Measurements from ENCODE around the gene PSAT1.

Gene PSAT1

GRCh38 chr9:78320030-78320693 is 23.2 kb downstream of the PSAT1 start:
- no peaks in the 10 kb centered on the region for H3K9me3 ChIP-seq (ENCODE audit: insufficient read depth, low read depth, low read length)
- no peaks in the 10 kb centered on the region for H3K27me3 ChIP-seq (ENCODE audit: insufficient read depth, low read length, poor library complexity, severe bottlenecking)
- H3K4me1 ChIP-seq (ENCODE audit: insufficient read depth, low read length, poor library complexity, severe bottlenecking) = no peaks in the 10 kb centered on the region
- H3F3A ChIP-seq (ENCODE audit: low read depth) = no peaks in the 10 kb centered on the region
- no peaks in the 10 kb centered on the region for H3K36me3 ChIP-seq (ENCODE audit: insufficient read depth, low read length)
- no peaks in the 10 kb centered on the region for H4K20me1 ChIP-seq (ENCODE audit: insufficient read depth, low read length, poor library complexity, severe bottlenecking)
- H3K79me2 ChIP-seq (ENCODE audit: insufficient read depth, low read length) = no peaks in the 10 kb centered on the region
- TF ChIP-seq EZH2phosphoT487 (IDR thresholded peaks at IDR 0.05; ENCODE audit: borderline replicate concordance) (no peak), CTCF (conservative IDR thresholded peaks at IDR 0.05; ENCODE audit: low read length) (no peak)
- H3K4me3 ChIP-seq (ENCODE audit: low read length, poor library complexity, severe bottlenecking) = no peak overlapping the region
- H3K4me2 ChIP-seq (ENCODE audit: low read depth, low read length, poor library complexity, severe bottlenecking) = no peak overlapping the region
- H3K9ac ChIP-seq (ENCODE audit: low read depth, low read length, poor library complexity, severe bottlenecking) = no peak overlapping the region
- no peak overlapping the region for H2AFZ ChIP-seq (ENCODE audit: low read length)
- H3K9me2 ChIP-seq (replicated peaks; ENCODE audit: low read depth, low read length) = no peaks in the 10 kb centered on the region

- H3K4me2 ChIP-seq (ENCODE audit: low read depth, low read length, poor library complexity, severe bottlenecking) = no peak overlapping the region
- H2AFZ ChIP-seq (ENCODE audit: low read length) = no peak overlapping the region
- H3K9me3 ChIP-seq (ENCODE audit: insufficient read depth, low read depth, low read length) = no peaks in the 10 kb centered on the region
- TF ChIP-seq EZH2phosphoT487 (IDR thresholded peaks at IDR 0.05; ENCODE audit: borderline replicate concordance) (no peak), CTCF (conservative IDR thresholded peaks at IDR 0.05; ENCODE audit: low read length) (no peak)
- no peaks in the 10 kb centered on the region for H4K20me1 ChIP-seq (ENCODE audit: insufficient read depth, low read length, poor library complexity, severe bottlenecking)
- H3K9me2 ChIP-seq (replicated peaks; ENCODE audit: low read depth, low read length) = no peaks in the 10 kb centered on the region
- H3K4me1 ChIP-seq (ENCODE audit: insufficient read depth, low read length, poor library complexity, severe bottlenecking) = no peaks in the 10 kb centered on the region
- H3K4me3 ChIP-seq (ENCODE audit: low read length, poor library complexity, severe bottlenecking) = no peak overlapping the region
- H3K79me2 ChIP-seq (ENCODE audit: insufficient read depth, low read length) = no peaks in the 10 kb centered on the region
- no peaks in the 10 kb centered on the region for H3F3A ChIP-seq (ENCODE audit: low read depth)
- no peaks in the 10 kb centered on the region for H3K27me3 ChIP-seq (ENCODE audit: insufficient read depth, low read length, poor library complexity, severe bottlenecking)
- H3K36me3 ChIP-seq (ENCODE audit: insufficient read depth, low read length) = no peaks in the 10 kb centered on the region
- H3K9ac ChIP-seq (ENCODE audit: low read depth, low read length, poor library complexity, severe bottlenecking) = no peak overlapping the region
Measured at GRCh38 chr9:78320875-78321496, 24.1 kb downstream of the PSAT1 start.

- Histone ChIP-seq H3K9me3 (ENCODE audit: insufficient read depth, low read depth, low read length) (no peaks in the 10 kb centered on the region), H3F3A (ENCODE audit: low read depth) (no peaks in the 10 kb centered on the region), H2AFZ (ENCODE audit: low read length) (no peak overlapping the region), H3K4me3 (ENCODE audit: low read length, poor library complexity, severe bottlenecking) (no peak overlapping the region), H4K20me1 (ENCODE audit: insufficient read depth, low read length, poor library complexity, severe bottlenecking) (no peaks in the 10 kb centered on the region), H3K36me3 (ENCODE audit: insufficient read depth, low read length) (no peaks in the 10 kb centered on the region), H3K27me3 (ENCODE audit: insufficient read depth, low read length, poor library complexity, severe bottlenecking) (no peaks in the 10 kb centered on the region), H3K79me2 (ENCODE audit: insufficient read depth, low read length) (no peaks in the 10 kb centered on the region), H3K4me1 (ENCODE audit: insufficient read depth, low read length, poor library complexity, severe bottlenecking) (no peaks in the 10 kb centered on the region), H3K4me2 (ENCODE audit: low read depth, low read length, poor library complexity, severe bottlenecking) (no peak overlapping the region), H3K9me2 (replicated peaks; ENCODE audit: low read depth, low read length) (no peaks in the 10 kb centered on the region), H3K9ac (ENCODE audit: low read depth, low read length, poor library complexity, severe bottlenecking) (no peak overlapping the region)
- TF ChIP-seq EZH2phosphoT487 (IDR thresholded peaks at IDR 0.05; ENCODE audit: borderline replicate concordance) (no peak), CTCF (conservative IDR thresholded peaks at IDR 0.05; ENCODE audit: low read length) (no peak)
Measured at GRCh38 chr9:78321505-78321904, 24.6 kb downstream of the PSAT1 start.
